GM12892 (cell line): ENCODE results near the gene ZNF749.
"Not testable (repeated sequence)": the region's sequence is repeated elsewhere in the genome, so short reads cannot be mapped to it uniquely, and the experiment has no call there.

ENCODE experiments used
- DNase-seq: peaks from one replicate; pipeline ENCODE4 v3.0.0; 2011; ENCODE audit not compliant: insufficient read length
- FAIRE-seq: peaks from 2 replicates; lab custom pipeline; 2011; peaks lifted over from hg19 to GRCh38; lab: Jason Lieb, UNC
- POLR2A ChIP-seq: IDR thresholded peaks from 2 replicates; pipeline ENCODE4 v1.6.1; 2011; ENCODE audit warnings: low read depth, low read length, control low read depth
- POLR2AphosphoS5 ChIP-seq: IDR thresholded peaks from 2 replicates; pipeline ENCODE4 v1.6.1; 2011; ENCODE audit warnings: low read depth, low read length, control low read depth
- TAF1 ChIP-seq: IDR thresholded peaks from 2 replicates; pipeline ENCODE4 v1.6.1; 2011; ENCODE audit warnings: low read depth, mild to moderate bottlenecking, control low read depth, low read length, borderline replicate concordance

ZNF749 gene

GRCh38 chr19:57434386-57435061 is 601 bp upstream of the ZNF749 start:
- FAIRE-seq = no peak
- no peak for TF ChIP-seq TAF1
- no peak for TF ChIP-seq POLR2AphosphoS5
- no peak for TF ChIP-seq POLR2A
- no peak for DNase-seq

GRCh38 chr19:57436417-57436816 is 1.3 kb downstream of the ZNF749 start:
- no peak for TF ChIP-seq POLR2A
- DNase-seq (no peak), FAIRE-seq (no peak)

- TF ChIP-seq POLR2A = no peak
- no peak for DNase-seq
- FAIRE-seq = no peak
These were observed 2.8 kb downstream of the ZNF749 start for GRCh38 chr19:57437931-57438330.

- FAIRE-seq (no peak), DNase-seq (no peak)
- TF ChIP-seq POLR2A = no peak
- no peak for TF ChIP-seq TAF1
- TF ChIP-seq POLR2AphosphoS5 = no peak
These were observed 3.8 kb downstream of the ZNF749 start for GRCh38 chr19:57438925-57439324.

GRCh38 chr19:57441979-57442752 is 7.0 kb downstream of the ZNF749 start:
- DNase-seq (no peak), FAIRE-seq (no peak)
- TF ChIP-seq POLR2A = no peak
- TF ChIP-seq POLR2AphosphoS5 = no peak
- no peak for TF ChIP-seq TAF1

GRCh38 chr19:57443121-57443696 is 8.1 kb downstream of the ZNF749 start:
- TF ChIP-seq POLR2A (no peak), TAF1 (no peak), POLR2AphosphoS5 (no peak)
- DNase-seq (no peak), FAIRE-seq (no peak)

- TF ChIP-seq POLR2A (no peak), TAF1 (no peak), POLR2AphosphoS5 (no peak)
- no peak for DNase-seq
- no peak for FAIRE-seq
These were observed 17.2 kb downstream of the ZNF749 start for GRCh38 chr19:57452307-57452706.

- no peak for TF ChIP-seq POLR2AphosphoS5
- TF ChIP-seq TAF1 = no peak
- no peak for TF ChIP-seq POLR2A
- DNase-seq (no peak), FAIRE-seq (no peak)
These were observed 30.7 kb downstream of the ZNF749 start for GRCh38 chr19:57465680-57466381.

GRCh38 chr19:57466489-57466888 is 31.4 kb downstream of the ZNF749 start:
- FAIRE-seq (no peak), DNase-seq (no peak)
- TF ChIP-seq TAF1 = no peak
- no peak for TF ChIP-seq POLR2AphosphoS5
- TF ChIP-seq POLR2A = no peak

GRCh38 chr19:57473646-57474045 is 38.5 kb downstream of the ZNF749 start:
- TF ChIP-seq POLR2AphosphoS5 (no peak), TAF1 (no peak), POLR2A (no peak)
- DNase-seq (no peak), FAIRE-seq (no peak)

GRCh38 chr19:57477191-57478008 is 42.3 kb downstream of the ZNF749 start, which contains the start of gene ZNF772:
TSS of gene ZNF772 (minus strand) at chr19:57477566. CDS start at chr19:57477309, 257 bp downstream.
- FAIRE-seq (peak; percentile 98), DNase-seq (peak; percentile 65)

GRCh38 chr19:57487477-57488298 is 52.6 kb downstream of the ZNF749 start, which contains the start of gene ZNF419:
TSS of gene ZNF419 (plus strand) at chr19:57487750. CDS start at chr19:57487951, 201 bp downstream.
- TF ChIP-seq TAF1 = peak; percentile 31; the same call in 1 of the 2 replicates
- peak; percentile 67; the same call in 1 of the 2 replicates for TF ChIP-seq POLR2AphosphoS5
- TF ChIP-seq POLR2A = peak; percentile 72; the same call in 1 of the 2 replicates
- FAIRE-seq (peak; percentile 92), DNase-seq (peak; percentile 75)

More at GRCh38 chr19:57477191-57478008, 42.3 kb downstream of the ZNF749 start, which contains the start of gene ZNF772:
- TF ChIP-seq POLR2AphosphoS5 (no peak), POLR2A (no peak), TAF1 (no peak)

- DNase-seq, FAIRE-seq: not testable (repeated sequence)
These were observed 53.1 kb downstream of the ZNF749 start for GRCh38 chr19:57488299-57488644.
